Upper lobe of right lung (tissue), 1 donor: ENCODE results near the gene ASTN2. TPM values are rescaled to one million over a fixed set of nuclear protein-coding genes. Genes with fewer than 3 reads are reported as not detected.

Experiments used
- ATAC-seq: fragments of 200-7000 bp; cut with Tn5 transposase; one replicate; pipeline ENCODE4 v1.9.1; 2020; ENCODE audit warnings: mild to moderate bottlenecking, moderate library complexity
- DNase-seq: peaks from one replicate; pipeline ENCODE4 v3.0.0-alpha.2; 2020
- H3K27ac ChIP-seq: fragments of 200-600 bp; one replicate; pipeline ENCODE4 v1.8.0; 2022
- H3K27me3 ChIP-seq: fragments of 200-600 bp; one replicate; pipeline ENCODE4 v1.8.0; 2022; ENCODE audit warnings: mild to moderate bottlenecking
- H3K36me3 ChIP-seq: fragments of 200-600 bp; one replicate; pipeline ENCODE4 v1.8.0; 2022
- H3K4me1 ChIP-seq: fragments of 200-600 bp; one replicate; pipeline ENCODE4 v1.8.0; 2022
- H3K4me3 ChIP-seq: fragments of 200-600 bp; one replicate; pipeline ENCODE4 v1.8.0; 2022; ENCODE audit warnings: mild to moderate bottlenecking
- H3K9me3 ChIP-seq: fragments of 200-600 bp; one replicate; pipeline ENCODE4 v1.8.0; 2022
- CTCF ChIP-seq: fragments of 200-600 bp; IDR thresholded peaks from one replicate; pipeline ENCODE4 v1.8.0; 2022; ENCODE audit warnings: antibody characterized with exemption
- intact Hi-C: fragments of 100-400 bp; cut with DNase I; formaldehyde crosslinking; loops from one replicate; pipeline ENCODE4 v1.11.0; 2022
- total RNA-seq: library from RNA; stranded (reverse); fragmentation: NEBNext Ultra II Directional; extraction: Animal tissue kit (Norgen Biotek cat#: 25700); gene quantifications from one replicate; pipeline ENCODE4 v1.2.1, GENCODE V29; 2021
- donor health status: DM: no; HTN: yes; CAD: no; lungs with severe emphysema.

The ASTN2 gene
- total RNA-seq, 1 donor from 2014 or later: 3.8 TPM

- Histone ChIP-seq H3K36me3 (no peaks in the 10 kb centered on the region), H3K4me3 (no peak overlapping the region), H3K27ac (no peak overlapping the region), H3K27me3 (no peaks in the 10 kb centered on the region), H3K4me1 (no peaks in the 10 kb centered on the region), H3K9me3 (no peaks in the 10 kb centered on the region)
- ATAC-seq (no peak), DNase-seq (no peak)
- TF ChIP-seq CTCF: no peak
- intact Hi-C loops: no loop called here
Measured at GRCh38 chr9:117151716-117152115, 263.1 kb downstream of the ASTN2 start.

- Histone ChIP-seq H3K9me3 (no peaks in the 10 kb centered on the region), H3K4me1 (no peaks in the 10 kb centered on the region), H3K27ac (no peak overlapping the region), H3K27me3 (no peaks in the 10 kb centered on the region), H3K4me3 (no peak overlapping the region), H3K36me3 (no peaks in the 10 kb centered on the region)
- DNase-seq: no peak
- ATAC-seq: no peak
- intact Hi-C loops: no loop called here
- TF ChIP-seq CTCF: no peak
Measured at GRCh38 chr9:117149996-117150395, 264.9 kb downstream of the ASTN2 start.

GRCh38 chr9:117145811-117146490, 268.9 kb downstream of the ASTN2 start:
- intact Hi-C loops: no loop called here
- Histone ChIP-seq H3K9me3 (no peaks in the 10 kb centered on the region), H3K27ac (no peak overlapping the region), H3K4me3 (no peak overlapping the region), H3K4me1 (no peaks in the 10 kb centered on the region), H3K27me3 (no peaks in the 10 kb centered on the region), H3K36me3 (no peaks in the 10 kb centered on the region)
- no peak for ATAC-seq
- no peak for DNase-seq
- TF ChIP-seq CTCF: no peak

GRCh38 chr9:117145081-117145480, 269.8 kb downstream of the ASTN2 start:
- ATAC-seq: no peak
- DNase-seq: no peak
- intact Hi-C loops: no loop called here
- H3K27me3 ChIP-seq: no peaks in the 10 kb centered on the region
- H3K4me3 ChIP-seq: no peak overlapping the region
- H3K9me3 ChIP-seq: no peaks in the 10 kb centered on the region
- H3K4me1 ChIP-seq: no peaks in the 10 kb centered on the region
- no peaks in the 10 kb centered on the region for H3K36me3 ChIP-seq
- H3K27ac ChIP-seq: no peak overlapping the region
- TF ChIP-seq CTCF: no peak

GRCh38 chr9:117138231-117138630, 276.6 kb downstream of the ASTN2 start:
- Histone ChIP-seq H3K9me3 (no peaks in the 10 kb centered on the region), H3K36me3 (no peaks in the 10 kb centered on the region), H3K27ac (no peak overlapping the region), H3K4me3 (no peak overlapping the region), H3K4me1 (no peaks in the 10 kb centered on the region), H3K27me3 (no peaks in the 10 kb centered on the region)
- no peak for TF ChIP-seq CTCF
- ATAC-seq: no peak
- DNase-seq: no peak
- intact Hi-C loops: no loop called here

GRCh38 chr9:117136461-117136860, 278.4 kb downstream of the ASTN2 start:
- H3K4me3 ChIP-seq: no peak overlapping the region
- TF ChIP-seq CTCF: no peak
- no peak for DNase-seq
- intact Hi-C loops: no loop called here
- H3K9me3 ChIP-seq: no peaks in the 10 kb centered on the region
- no peak overlapping the region for H3K27ac ChIP-seq
- H3K4me1 ChIP-seq: no peaks in the 10 kb centered on the region
- ATAC-seq: no peak
- H3K27me3 ChIP-seq: no peaks in the 10 kb centered on the region
- no peaks in the 10 kb centered on the region for H3K36me3 ChIP-seq
